Endodermal cell (in vitro differentiated cells): ENCODE results near the gene ZNF750. TPM values are rescaled to one million over a fixed set of nuclear protein-coding genes. Genes with fewer than 3 reads are reported as not detected.
A peak's percentile ranks its signal among the peaks of the same experiment; 100 is the strongest.

Experiments used
- DNase-seq: peaks from one replicate; pipeline ENCODE4 v3.0.0-alpha.2; 2017
- H3K27ac ChIP-seq: 2 replicates; pipeline ENCODE4 v1.5.1; 2013; ENCODE audit warnings: mild to moderate bottlenecking, low read depth, low read length, moderate library complexity
- H3K27me3 ChIP-seq: 2 replicates; pipeline ENCODE4 v1.6.1; 2013; ENCODE audit warnings: mild to moderate bottlenecking, low read length, moderate library complexity; ENCODE audit not compliant: insufficient read depth, control insufficient read depth, poor library complexity, severe bottlenecking
- H3K36me3 ChIP-seq: 2 replicates; pipeline ENCODE4 v1.7.0; 2013; ENCODE audit warnings: mild to moderate bottlenecking, low read length, moderate library complexity; ENCODE audit not compliant: control insufficient read depth, insufficient read depth
- H3K4me1 ChIP-seq: one replicate; pipeline ENCODE4 v1.7.0; 2013; ENCODE audit warnings: low read length; ENCODE audit not compliant: control insufficient read depth, insufficient read depth
- H3K4me3 ChIP-seq: 2 replicates; pipeline ENCODE4 v1.5.1; 2013; ENCODE audit warnings: mild to moderate bottlenecking, low read length, moderate library complexity
- H3K9ac ChIP-seq: 2 replicates; pipeline ENCODE4 v1.6.1; 2013; ENCODE audit warnings: mild to moderate bottlenecking, low read length, moderate library complexity; ENCODE audit not compliant: poor library complexity, severe bottlenecking; ENCODE audit errors: extremely low read depth
- H3K9me3 ChIP-seq: 2 replicates; pipeline ENCODE4 v1.6.1; 2013; ENCODE audit warnings: mild to moderate bottlenecking, low read length, moderate library complexity; ENCODE audit not compliant: control insufficient read depth
- H3K27ac Mint-ChIP-seq: 2 replicates; pipeline ENCODE4 v1.8.0; 2020; ENCODE audit warnings: mixed read lengths
- H3K27me3 Mint-ChIP-seq: 2 replicates; pipeline ENCODE4 v1.8.0; 2021; ENCODE audit warnings: mild to moderate bottlenecking, mixed read lengths; ENCODE audit not compliant: insufficient read depth
- H3K36me3 Mint-ChIP-seq: 2 replicates; pipeline ENCODE4 v1.8.0; 2020; ENCODE audit warnings: low read depth, mixed read lengths
- H3K4me1 Mint-ChIP-seq: 2 replicates; pipeline ENCODE4 v1.8.0; 2020; ENCODE audit warnings: mixed read lengths
- H3K4me3 Mint-ChIP-seq: 2 replicates; pipeline ENCODE4 v1.8.0; 2020; ENCODE audit warnings: mild to moderate bottlenecking, moderate library complexity, mixed read lengths
- H3K9me3 Mint-ChIP-seq: 2 replicates; pipeline ENCODE4 v1.8.0; 2020; ENCODE audit warnings: mild to moderate bottlenecking, mixed read lengths
- WGBS, 2 experiments: methylation state at CpG; one replicate each; pipeline versions ENCODE4 v1.1.5 to v1.1.7; 2013; ENCODE audit warnings: missing lambda C conversion rate in 2 of 2, mixed read lengths in 1 of 2; ENCODE audit not compliant: insufficient coverage in 1 of 2, insufficient read length in 1 of 2; 5-methylcytosine and 5-hydroxymethylcytosine counted together
- total RNA-seq, 2 donors: library from RNA; stranded (reverse); fragmentation: NEBNext Ultra II Directional in 1 of 2; extraction: Animal tissue kit (Norgen Biotek cat#: 25700) in 1 of 2; gene quantifications; 2 replicates in 1 of 2; 3 replicates in 1 of 2; pipeline ENCODE4 v1.2.1, GENCODE V29; 2021
- TF ChIP-seq, protein P1 (sequence below): fragments of 200-600 bp; sonication (generic); conservative IDR thresholded peaks from 2 replicates; pipeline ENCODE4 v1.5.0; 2021; ENCODE audit warnings: antibody characterized with exemption, mild to moderate bottlenecking

ZNF750 gene
- total RNA-seq, 2 donors from 2014 or later = not detected

GRCh38 chr17:82854226-82854625 is 14.4 kb upstream of the ZNF750 start:
- H3K4me1 ChIP-seq = no peaks in the 10 kb centered on the region
- DNase-seq = no peak
- no peak overlapping the region for H3K27ac ChIP-seq
- H3K9ac ChIP-seq = no peak overlapping the region
- H3K27me3 ChIP-seq = no peaks in the 10 kb centered on the region
- Mint-ChIP-seq H3K27me3 (no peaks in the 10 kb centered on the region), H3K4me3 (no peak overlapping the region), H3K4me1 (peaks cover 5% of the 10 kb centered on the region), H3K27ac (peak overlapping the region; percentile 24), H3K9me3 (peaks cover 5% of the 10 kb centered on the region), H3K36me3 (peaks cover 37% of the 10 kb centered on the region)
- 97 to 99% methylated on average over 11 of the region's 11 CpGs for WGBS, 2 experiments
- H3K36me3 ChIP-seq = peaks cover 11% of the 10 kb centered on the region
- TF ChIP-seq, protein P1, sequence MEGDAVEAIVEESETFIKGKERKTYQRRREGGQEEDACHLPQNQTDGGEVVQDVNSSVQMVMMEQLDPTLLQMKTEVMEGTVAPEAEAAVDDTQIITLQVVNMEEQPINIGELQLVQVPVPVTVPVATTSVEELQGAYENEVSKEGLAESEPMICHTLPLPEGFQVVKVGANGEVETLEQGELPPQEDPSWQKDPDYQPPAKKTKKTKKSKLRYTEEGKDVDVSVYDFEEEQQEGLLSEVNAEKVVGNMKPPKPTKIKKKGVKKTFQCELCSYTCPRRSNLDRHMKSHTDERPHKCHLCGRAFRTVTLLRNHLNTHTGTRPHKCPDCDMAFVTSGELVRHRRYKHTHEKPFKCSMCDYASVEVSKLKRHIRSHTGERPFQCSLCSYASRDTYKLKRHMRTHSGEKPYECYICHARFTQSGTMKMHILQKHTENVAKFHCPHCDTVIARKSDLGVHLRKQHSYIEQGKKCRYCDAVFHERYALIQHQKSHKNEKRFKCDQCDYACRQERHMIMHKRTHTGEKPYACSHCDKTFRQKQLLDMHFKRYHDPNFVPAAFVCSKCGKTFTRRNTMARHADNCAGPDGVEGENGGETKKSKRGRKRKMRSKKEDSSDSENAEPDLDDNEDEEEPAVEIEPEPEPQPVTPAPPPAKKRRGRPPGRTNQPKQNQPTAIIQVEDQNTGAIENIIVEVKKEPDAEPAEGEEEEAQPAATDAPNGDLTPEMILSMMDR = no peak
- H3K4me3 ChIP-seq = no peak overlapping the region
- H3K9me3 ChIP-seq = no peaks in the 10 kb centered on the region

GRCh38 chr17:82851381-82851780 is 11.6 kb upstream of the ZNF750 start:
- Mint-ChIP-seq H3K27ac (peak overlapping the region; percentile 50), H3K36me3 (peaks cover 42% of the 10 kb centered on the region), H3K4me3 (no peak overlapping the region), H3K27me3 (no peaks in the 10 kb centered on the region), H3K9me3 (peaks cover 3% of the 10 kb centered on the region), H3K4me1 (peaks cover 5% of the 10 kb centered on the region)
- peaks cover 11% of the 10 kb centered on the region for H3K36me3 ChIP-seq
- H3K9me3 ChIP-seq = no peaks in the 10 kb centered on the region
- TF ChIP-seq, protein P1 = no peak
- no peaks in the 10 kb centered on the region for H3K27me3 ChIP-seq
- no peak overlapping the region for H3K4me3 ChIP-seq
- H3K9ac ChIP-seq = no peak overlapping the region
- DNase-seq = no peak
- WGBS, 2 experiments = 88 to 95% methylated on average over 9 to 12 of the region's 12 CpGs
- H3K27ac ChIP-seq = no peak overlapping the region
- H3K4me1 ChIP-seq = no peaks in the 10 kb centered on the region

DNA sequence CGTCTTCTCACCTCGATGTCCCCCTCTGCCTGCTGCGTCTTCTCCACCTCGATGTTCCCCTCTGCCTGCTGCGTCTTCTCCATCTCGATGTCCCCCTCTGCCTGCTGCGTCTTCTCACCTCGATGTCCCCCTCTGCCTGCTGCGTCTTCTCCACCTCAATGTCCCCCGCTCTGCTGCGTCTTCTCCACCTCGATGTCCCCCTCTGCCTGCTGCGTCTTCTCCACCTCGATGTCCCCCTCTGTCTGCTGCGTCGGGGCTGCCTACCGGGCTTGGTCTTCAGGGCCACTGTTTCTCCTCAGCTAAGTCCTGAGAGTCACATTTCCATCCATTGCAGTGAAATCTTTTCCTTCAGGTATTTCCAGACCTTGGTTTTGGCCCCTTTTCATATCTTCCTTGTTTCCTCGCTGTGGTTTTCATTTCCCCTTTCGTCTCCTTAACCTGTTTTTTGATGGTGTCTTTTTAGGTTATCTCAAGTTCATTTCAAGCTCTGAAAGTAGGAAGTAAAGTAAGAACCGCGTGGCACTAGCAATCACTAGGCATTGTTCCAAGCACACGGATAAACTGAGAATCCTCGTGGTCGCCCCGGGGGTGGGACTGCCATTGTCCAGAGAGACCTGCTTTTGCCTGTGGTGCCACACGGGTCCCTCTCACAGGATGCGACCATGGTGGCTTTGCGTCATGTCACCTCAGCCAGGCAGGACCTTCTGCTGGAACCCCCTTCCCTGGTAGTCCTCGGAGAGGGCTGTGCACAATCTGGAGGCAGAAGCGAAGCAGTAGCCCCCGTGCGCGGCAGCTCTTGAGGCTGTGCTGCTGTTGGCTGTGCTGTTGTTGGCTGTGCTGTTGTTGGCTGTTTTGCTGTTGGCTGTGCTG is 9.5 kb upstream of the ZNF750 start:
- DNase-seq = no peak
- peaks cover 5% of the 10 kb centered on the region for H3K4me1 Mint-ChIP-seq
- H3K27ac Mint-ChIP-seq = no peak overlapping the region
- Histone ChIP-seq H3K36me3 (peaks cover 10% of the 10 kb centered on the region), H3K9ac (no peak overlapping the region), H3K27ac (no peak overlapping the region), H3K4me1 (no peaks in the 10 kb centered on the region), H3K9me3 (no peaks in the 10 kb centered on the region), H3K27me3 (no peaks in the 10 kb centered on the region), H3K4me3 (no peak overlapping the region)
- H3K36me3 Mint-ChIP-seq = peaks cover 30% of the 10 kb centered on the region
- TF ChIP-seq, protein P1 = no peak
- H3K9me3 Mint-ChIP-seq = no peaks in the 10 kb centered on the region
- H3K27me3 Mint-ChIP-seq = no peaks in the 10 kb centered on the region
- 92 to 95% methylated on average over 27 to 33 of the region's 33 CpGs for WGBS, 2 experiments
- H3K4me3 Mint-ChIP-seq = no peak overlapping the region
